Mucosa of stomach (tissue), 1 donor: ENCODE data around the gene DHX32.

ENCODE experiments used
- H3K27me3 ChIP-seq: one replicate; pipeline ENCODE4 v1.7.0; 2013; ENCODE audit warnings: mild to moderate bottlenecking, low read length; ENCODE audit not compliant: control insufficient read depth, insufficient read depth
- H3K36me3 ChIP-seq: one replicate; pipeline ENCODE4 v1.7.0; 2013; ENCODE audit warnings: low read length; ENCODE audit not compliant: control insufficient read depth, insufficient read depth
- H3K4me1 ChIP-seq: one replicate; pipeline ENCODE4 v1.7.0; 2013; ENCODE audit warnings: mild to moderate bottlenecking, low read length; ENCODE audit not compliant: control insufficient read depth, insufficient read depth
- H3K4me3 ChIP-seq: one replicate; pipeline ENCODE4 v1.7.0; 2013; ENCODE audit warnings: low read length
- H3K9ac ChIP-seq: one replicate; pipeline ENCODE4 v1.7.0; 2013; ENCODE audit warnings: mild to moderate bottlenecking, low read length, moderate library complexity
- H3K9me3 ChIP-seq: one replicate; pipeline ENCODE4 v1.7.0; 2013; ENCODE audit warnings: mild to moderate bottlenecking, low read length, moderate library complexity; ENCODE audit not compliant: control insufficient read depth
- donor health status: Pancreatic carcinoma.

The DHX32 gene

DNA sequence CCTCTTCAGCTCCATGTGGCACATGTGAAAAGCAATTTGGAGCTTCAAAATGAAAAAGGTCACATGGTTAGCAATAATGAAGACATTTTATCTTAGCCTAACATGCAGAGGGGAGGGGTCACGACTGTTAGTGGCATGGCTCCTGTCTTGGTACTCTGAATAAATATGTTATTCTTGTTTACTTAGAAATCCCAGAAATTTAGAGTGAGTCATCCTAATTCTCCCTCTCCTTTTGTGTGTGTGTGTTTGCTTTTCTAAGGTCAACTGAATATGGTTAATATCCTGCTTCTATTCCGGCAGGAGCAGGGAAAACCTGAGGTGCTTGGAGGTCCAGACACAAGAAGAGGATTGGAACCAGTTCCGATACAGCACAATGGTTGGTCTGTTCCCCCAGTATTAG is 40.1 kb downstream of the DHX32 start:
- no peaks in the 10 kb centered on the region for H3K36me3 ChIP-seq

DNA sequence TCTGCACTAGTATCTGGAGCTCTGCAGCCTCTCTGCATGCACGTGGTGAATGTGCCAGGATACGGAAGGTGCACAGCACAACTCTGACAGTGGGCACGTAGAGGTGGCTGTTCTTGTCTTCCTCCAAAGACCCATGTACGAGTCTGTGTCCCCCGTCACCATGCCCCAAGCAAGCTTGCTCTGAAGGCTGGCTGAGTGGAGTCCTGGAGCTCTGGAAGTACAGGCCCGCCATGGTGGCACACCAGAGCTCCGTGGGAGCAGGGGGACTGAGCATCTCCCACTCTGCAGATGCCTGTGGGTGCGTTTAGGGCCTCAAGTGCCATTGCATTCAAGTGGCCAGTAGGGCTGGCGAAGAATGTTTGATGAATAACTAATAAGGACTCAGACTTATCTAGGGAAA is 40.7 kb downstream of the DHX32 start:
- no peaks in the 10 kb centered on the region for H3K36me3 ChIP-seq

More for the DNA sequence above, 40.1 kb downstream of the DHX32 start:
- H3K4me1 ChIP-seq: no peaks in the 10 kb centered on the region
- H3K9ac ChIP-seq: no peak overlapping the region
- no peaks in the 10 kb centered on the region for H3K27me3 ChIP-seq
- no peaks in the 10 kb centered on the region for H3K9me3 ChIP-seq
- H3K4me3 ChIP-seq: no peak overlapping the region

GRCh38 chr10:125838802-125839575 is 42.1 kb downstream of the DHX32 start:
- no peaks in the 10 kb centered on the region for H3K27me3 ChIP-seq
- H3K9me3 ChIP-seq: no peaks in the 10 kb centered on the region
- H3K9ac ChIP-seq: no peak overlapping the region
- no peaks in the 10 kb centered on the region for H3K36me3 ChIP-seq
- no peak overlapping the region for H3K4me3 ChIP-seq
- no peaks in the 10 kb centered on the region for H3K4me1 ChIP-seq

More for the DNA sequence above, 40.7 kb downstream of the DHX32 start:
- H3K9me3 ChIP-seq: no peaks in the 10 kb centered on the region
- H3K4me3 ChIP-seq: no peak overlapping the region
- H3K9ac ChIP-seq: no peak overlapping the region
- H3K4me1 ChIP-seq: no peaks in the 10 kb centered on the region
- no peaks in the 10 kb centered on the region for H3K27me3 ChIP-seq

DNA sequence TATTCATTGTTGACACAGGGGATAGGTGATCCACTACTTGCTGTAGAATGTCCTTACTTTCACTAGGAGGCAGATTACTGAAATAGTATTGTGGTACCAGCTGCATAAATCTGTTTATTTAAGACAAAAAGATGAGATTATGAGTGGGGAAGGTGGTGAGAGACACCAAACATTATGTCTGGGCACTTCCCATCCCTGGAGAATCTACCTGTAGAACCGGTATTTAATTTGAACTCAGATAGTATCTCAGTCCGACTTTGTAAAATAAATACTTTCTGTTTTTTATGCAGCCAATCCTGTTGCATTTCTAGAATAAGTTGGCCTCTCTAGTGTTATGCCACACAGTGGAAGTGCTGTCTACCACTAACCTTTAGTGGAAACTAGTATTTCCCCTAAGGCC is 44.3 kb downstream of the DHX32 start:
- no peak overlapping the region for H3K4me3 ChIP-seq
- H3K36me3 ChIP-seq: no peaks in the 10 kb centered on the region
- H3K27me3 ChIP-seq: no peaks in the 10 kb centered on the region
- no peak overlapping the region for H3K9ac ChIP-seq
- H3K9me3 ChIP-seq: no peaks in the 10 kb centered on the region
- H3K4me1 ChIP-seq: no peaks in the 10 kb centered on the region

- Histone ChIP-seq H3K4me3 (no peak overlapping the region), H3K36me3 (no peaks in the 10 kb centered on the region), H3K27me3 (no peaks in the 10 kb centered on the region), H3K9me3 (no peaks in the 10 kb centered on the region), H3K9ac (no peak overlapping the region), H3K4me1 (peaks cover 13% of the 10 kb centered on the region)
These were observed 52.8 kb downstream of the DHX32 start for GRCh38 chr10:125828311-125828710.

DNA sequence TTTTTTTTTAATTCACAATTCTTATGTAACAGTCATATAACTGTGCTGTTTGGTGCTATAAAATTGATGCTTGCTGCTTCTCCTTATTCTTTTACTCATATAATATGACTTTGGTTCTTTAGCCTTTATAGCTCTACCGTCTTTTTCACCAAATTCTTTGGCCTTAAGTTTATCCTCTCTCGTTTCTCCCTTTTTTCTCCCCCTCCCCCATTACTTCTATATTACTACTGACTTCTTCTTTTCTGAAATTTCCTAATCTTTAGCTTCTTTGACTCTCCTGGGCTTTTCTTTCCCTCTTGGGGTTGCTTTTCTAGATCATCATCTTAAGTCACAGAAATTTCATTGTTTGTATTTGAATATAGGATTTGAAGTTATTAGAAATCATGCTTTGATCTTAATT is 54.0 kb downstream of the DHX32 start:
- no peak overlapping the region for H3K4me3 ChIP-seq
- peaks cover 13% of the 10 kb centered on the region for H3K4me1 ChIP-seq
- H3K9ac ChIP-seq: no peak overlapping the region
- no peaks in the 10 kb centered on the region for H3K36me3 ChIP-seq
- no peaks in the 10 kb centered on the region for H3K9me3 ChIP-seq
- no peaks in the 10 kb centered on the region for H3K27me3 ChIP-seq

DNA sequence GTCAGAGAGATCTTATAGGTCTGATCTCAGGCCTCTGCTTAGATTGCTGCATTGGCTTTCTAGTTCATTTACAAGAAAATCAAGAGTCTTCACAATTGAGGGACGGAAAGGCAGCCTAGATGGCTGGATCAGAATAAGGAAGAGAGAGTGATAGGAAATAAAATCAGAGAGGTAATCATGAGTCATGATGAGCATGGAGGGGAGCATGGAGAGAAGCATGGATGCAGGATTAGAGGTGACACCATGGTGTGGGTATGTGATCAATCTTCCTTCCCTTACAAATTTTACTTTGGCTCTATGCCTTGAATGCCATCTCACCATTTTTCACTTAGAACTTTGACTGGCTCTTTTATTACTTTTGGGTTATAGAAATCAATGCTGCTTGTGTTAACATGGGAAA is 56.4 kb downstream of the DHX32 start:
- Histone ChIP-seq H3K4me3 (no peak overlapping the region), H3K4me1 (peaks cover 13% of the 10 kb centered on the region), H3K27me3 (no peaks in the 10 kb centered on the region), H3K36me3 (no peaks in the 10 kb centered on the region), H3K9ac (peak overlapping the region; percentile 84), H3K9me3 (no peaks in the 10 kb centered on the region)

- Histone ChIP-seq H3K9me3 (no peaks in the 10 kb centered on the region), H3K36me3 (no peaks in the 10 kb centered on the region), H3K4me3 (peak overlapping the region; percentile 77), H3K4me1 (peaks cover 13% of the 10 kb centered on the region), H3K27me3 (no peaks in the 10 kb centered on the region), H3K9ac (peak overlapping the region; percentile 84)
These were observed 57.3 kb downstream of the DHX32 start for GRCh38 chr10:125823663-125824251.

GRCh38 chr10:125822878-125823662 is 58.0 kb downstream of the DHX32 start, which contains the start of the genes BCCIP and UROS:
BCCIP (plus strand) TSS chr10:125823546; CDS start chr10:125823558, 12 bp downstream.
UROS (minus strand) TSS chr10:125823258; CDS start chr10:125816499, 6,759 bp downstream.
- peak within 1 kb of the TSS; percentile 84 for H3K9ac ChIP-seq
- no peaks in the 10 kb centered on the region for H3K27me3 ChIP-seq
- H3K36me3 ChIP-seq: no peaks in the 10 kb centered on the region
- H3K4me3 ChIP-seq: peak within 1 kb of the TSS; percentile 77
- H3K4me1 ChIP-seq: peaks cover 13% of the 10 kb centered on the region
- H3K9me3 ChIP-seq: no peaks in the 10 kb centered on the region

DNA sequence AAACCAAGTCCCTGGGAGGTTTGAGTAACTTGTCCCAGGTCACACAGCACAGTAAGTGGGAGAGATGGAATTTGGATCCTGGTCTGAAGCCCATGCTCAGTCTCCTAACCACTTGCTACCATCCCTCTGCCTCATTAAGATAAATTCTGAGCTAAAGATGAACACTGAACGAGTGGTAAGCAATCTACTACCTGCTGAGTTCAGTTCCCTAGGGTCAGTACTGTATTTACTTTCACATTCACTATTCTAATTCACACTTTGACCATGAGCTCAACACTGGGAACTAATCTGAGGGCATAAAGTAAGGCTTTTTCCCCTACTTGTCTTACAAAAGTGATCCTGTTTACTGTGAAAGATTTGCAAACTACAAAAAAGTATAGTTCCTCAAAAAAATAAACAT is 60.4 kb downstream of the DHX32 start:
- H3K9me3 ChIP-seq: no peaks in the 10 kb centered on the region
- no peaks in the 10 kb centered on the region for H3K27me3 ChIP-seq
- H3K9ac ChIP-seq: no peak overlapping the region
- H3K36me3 ChIP-seq: no peaks in the 10 kb centered on the region
- H3K4me1 ChIP-seq: peaks cover 13% of the 10 kb centered on the region
- no peak overlapping the region for H3K4me3 ChIP-seq

DNA sequence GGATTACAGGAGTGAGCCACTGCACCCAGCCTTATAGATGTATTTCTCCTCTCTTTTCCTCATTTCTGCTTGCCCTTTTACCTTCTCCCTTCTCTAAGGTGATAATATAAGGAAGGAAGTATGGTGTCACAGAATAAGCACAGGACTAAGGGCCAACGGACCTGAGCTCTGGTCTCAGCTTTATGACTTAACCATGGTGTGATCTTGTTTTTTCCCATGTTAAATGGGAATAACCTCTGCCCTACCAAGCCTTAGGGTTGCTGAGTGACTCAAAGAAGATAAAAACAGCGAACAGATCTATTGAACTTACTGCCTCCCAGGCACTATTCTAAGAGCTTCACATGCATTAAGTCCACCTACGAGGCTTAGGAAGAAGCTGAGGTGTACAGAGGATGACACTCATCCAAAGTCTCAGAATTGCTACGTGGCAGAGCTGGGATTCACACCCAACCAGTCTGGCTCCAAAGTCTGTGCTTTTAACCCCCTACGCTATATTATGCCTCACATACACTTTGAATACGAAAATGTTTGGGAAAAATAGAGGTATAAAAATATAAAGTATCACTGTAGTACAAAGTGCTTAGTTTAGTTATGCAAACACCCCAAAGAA is 63.6 kb downstream of the DHX32 start:
- Histone ChIP-seq H3K36me3 (no peaks in the 10 kb centered on the region), H3K4me1 (no peaks in the 10 kb centered on the region), H3K4me3 (no peak overlapping the region), H3K9me3 (no peaks in the 10 kb centered on the region), H3K9ac (no peak overlapping the region), H3K27me3 (no peaks in the 10 kb centered on the region)
